ENCODE results near the gene LDHAL6B. TPM values are rescaled to one million over a fixed set of nuclear protein-coding genes. Genes with fewer than 3 reads are reported as not detected.

Gene LDHAL6B
- total and polyA plus RNA-seq, 2 experiments from 2014 or later: not detected

DNA sequence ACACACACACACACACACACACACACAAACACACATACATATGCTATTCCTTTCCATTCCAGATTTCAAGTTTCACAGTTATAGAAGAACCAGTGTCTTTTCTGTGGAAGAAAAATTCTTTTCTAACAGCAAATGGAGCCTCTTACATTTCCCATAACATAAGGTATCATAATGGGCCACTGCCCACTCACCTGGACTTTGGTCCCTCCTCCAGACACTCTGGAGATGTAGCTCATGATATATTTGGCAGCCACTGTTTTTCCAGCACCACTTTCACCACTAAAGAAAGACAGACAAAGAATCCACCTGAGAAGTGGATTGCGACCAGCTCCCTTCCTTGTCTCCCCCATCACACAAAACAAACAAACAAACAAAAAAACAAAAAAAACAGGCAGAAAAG lies 29.8 kb downstream of the LDHAL6B start:
- Histone ChIP-seq H3K79me2 (replicated peaks; ENCODE audit: insufficient read depth) (peaks cover 4% of the 10 kb centered on the region; the same call in 1 of the 2 replicates), H3F3A (replicated peaks; ENCODE audit: low read depth) (no peaks in the 10 kb centered on the region), H3K27me3 (ENCODE audit: insufficient read depth) (no peaks in the 10 kb centered on the region), H3K4me2 (no peak overlapping the region), H3K4me1 (ENCODE audit: insufficient read depth) (peaks cover 18% of the 10 kb centered on the region; the same call in 1 of the 2 replicates), H3K36me3 (ENCODE audit: insufficient read depth) (peaks cover 6% of the 10 kb centered on the region; the same call in 1 of the 2 replicates), H3K27ac (ENCODE audit: low read depth) (no peak overlapping the region), H2AFZ (no peak overlapping the region), H4K20me1 (replicated peaks; ENCODE audit: insufficient read depth) (no peaks in the 10 kb centered on the region), H3K4me3 (no peak overlapping the region), H3K9me2 (ENCODE audit: insufficient read depth) (no peaks in the 10 kb centered on the region)
- Mint-ChIP-seq H3K4me1 (peaks cover 26% of the 10 kb centered on the region), H3K4me3 (no peak overlapping the region), H3K9me3 (no peaks in the 10 kb centered on the region), H3K36me3 (ENCODE audit: low read depth) (peaks cover 7% of the 10 kb centered on the region), H3K27ac (peak overlapping the region; percentile 19; the same call in 1 of the 2 replicates), H3K27me3 (ENCODE audit: insufficient read depth, low read depth, poor library complexity) (peaks cover 4% of the 10 kb centered on the region)
- TF ChIP-seq, protein P1, sequence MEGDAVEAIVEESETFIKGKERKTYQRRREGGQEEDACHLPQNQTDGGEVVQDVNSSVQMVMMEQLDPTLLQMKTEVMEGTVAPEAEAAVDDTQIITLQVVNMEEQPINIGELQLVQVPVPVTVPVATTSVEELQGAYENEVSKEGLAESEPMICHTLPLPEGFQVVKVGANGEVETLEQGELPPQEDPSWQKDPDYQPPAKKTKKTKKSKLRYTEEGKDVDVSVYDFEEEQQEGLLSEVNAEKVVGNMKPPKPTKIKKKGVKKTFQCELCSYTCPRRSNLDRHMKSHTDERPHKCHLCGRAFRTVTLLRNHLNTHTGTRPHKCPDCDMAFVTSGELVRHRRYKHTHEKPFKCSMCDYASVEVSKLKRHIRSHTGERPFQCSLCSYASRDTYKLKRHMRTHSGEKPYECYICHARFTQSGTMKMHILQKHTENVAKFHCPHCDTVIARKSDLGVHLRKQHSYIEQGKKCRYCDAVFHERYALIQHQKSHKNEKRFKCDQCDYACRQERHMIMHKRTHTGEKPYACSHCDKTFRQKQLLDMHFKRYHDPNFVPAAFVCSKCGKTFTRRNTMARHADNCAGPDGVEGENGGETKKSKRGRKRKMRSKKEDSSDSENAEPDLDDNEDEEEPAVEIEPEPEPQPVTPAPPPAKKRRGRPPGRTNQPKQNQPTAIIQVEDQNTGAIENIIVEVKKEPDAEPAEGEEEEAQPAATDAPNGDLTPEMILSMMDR (conservative IDR thresholded peaks at IDR 0.05; ENCODE audit: low read depth in 2 of 2): no peak
- no peak for TF ChIP-seq EZH2phosphoT487 (IDR thresholded peaks at IDR 0.05; ENCODE audit: unreplicated experiment)
- TF ChIP-seq ZNF331 (CRISPR knock-in tag; IDR thresholded peaks at IDR 0.05; ENCODE audit: low read depth): no peak
- no peak for TF ChIP-seq JUNB (IDR thresholded peaks at IDR 0.05; ENCODE audit: unreplicated experiment)
- no peak for TF ChIP-seq STAT1 (IDR thresholded peaks at IDR 0.05; ENCODE audit: unreplicated experiment)
- TF ChIP-seq, protein P2, sequence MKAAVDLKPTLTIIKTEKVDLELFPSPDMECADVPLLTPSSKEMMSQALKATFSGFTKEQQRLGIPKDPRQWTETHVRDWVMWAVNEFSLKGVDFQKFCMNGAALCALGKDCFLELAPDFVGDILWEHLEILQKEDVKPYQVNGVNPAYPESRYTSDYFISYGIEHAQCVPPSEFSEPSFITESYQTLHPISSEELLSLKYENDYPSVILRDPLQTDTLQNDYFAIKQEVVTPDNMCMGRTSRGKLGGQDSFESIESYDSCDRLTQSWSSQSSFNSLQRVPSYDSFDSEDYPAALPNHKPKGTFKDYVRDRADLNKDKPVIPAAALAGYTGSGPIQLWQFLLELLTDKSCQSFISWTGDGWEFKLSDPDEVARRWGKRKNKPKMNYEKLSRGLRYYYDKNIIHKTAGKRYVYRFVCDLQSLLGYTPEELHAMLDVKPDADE (IDR thresholded peaks at IDR 0.05): no peak
- no peak for TF ChIP-seq POLR2AphosphoS5 (IDR thresholded peaks at IDR 0.05; ENCODE audit: low read depth)
- no peak for TF ChIP-seq NANOG (IDR thresholded peaks at IDR 0.05; ENCODE audit: borderline replicate concordance)
- no peak for TF ChIP-seq ZNF114 (CRISPR knock-in tag; IDR thresholded peaks at IDR 0.05)
- TF ChIP-seq CREB1 (CRISPR knock-in tag; IDR thresholded peaks at IDR 0.05; ENCODE audit: low read depth): no peak
- DNase-seq (ENCODE audit: low spot score) (no peak), ATAC-seq (no peak)

DNA sequence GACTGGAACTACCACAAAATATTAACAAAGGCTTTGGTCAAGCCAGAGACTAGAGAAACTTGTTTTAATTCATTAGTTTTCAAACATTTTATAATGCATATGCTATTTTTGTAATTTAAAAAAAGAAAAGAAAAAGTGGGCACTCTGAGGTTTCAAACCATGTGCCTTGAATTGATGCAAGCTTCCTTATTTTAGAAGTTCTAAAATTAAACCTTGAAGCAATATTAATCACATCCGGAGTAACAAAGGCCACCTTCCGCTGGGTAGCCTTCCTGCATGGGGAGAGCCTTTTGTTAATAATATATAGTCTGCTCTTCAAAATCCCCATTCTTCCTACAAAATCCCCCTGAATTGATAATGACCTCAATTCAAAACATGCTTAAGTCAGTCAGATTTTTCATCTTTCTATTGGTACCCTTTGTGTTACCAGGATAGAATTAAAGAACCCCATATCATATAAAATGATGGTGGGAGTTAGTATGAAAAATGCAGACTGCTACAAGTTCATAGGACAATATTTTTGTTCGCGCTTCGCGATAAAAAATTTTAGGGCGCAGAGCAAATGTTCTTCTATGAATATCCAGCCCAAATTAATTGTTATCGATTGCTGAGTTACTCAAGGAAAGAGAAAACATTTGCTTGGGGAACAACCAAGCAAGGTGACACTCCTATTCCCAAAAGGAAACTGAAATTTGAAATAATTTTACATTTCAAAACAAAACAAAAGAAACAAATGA lies 30.6 kb downstream of the LDHAL6B start:
- Histone ChIP-seq H4K20me1 (replicated peaks; ENCODE audit: insufficient read depth) (no peaks in the 10 kb centered on the region), H3K79me2 (replicated peaks; ENCODE audit: insufficient read depth) (peaks cover 4% of the 10 kb centered on the region; the same call in 1 of the 2 replicates), H2AFZ (no peak overlapping the region), H3K4me1 (ENCODE audit: insufficient read depth) (peaks cover 18% of the 10 kb centered on the region; the same call in 1 of the 2 replicates), H3K4me3 (no peak overlapping the region), H3K27ac (ENCODE audit: low read depth) (no peak overlapping the region), H3F3A (replicated peaks; ENCODE audit: low read depth) (no peaks in the 10 kb centered on the region), H3K36me3 (ENCODE audit: insufficient read depth) (peaks cover 1% of the 10 kb centered on the region; the same call in 1 of the 2 replicates), H3K9me2 (ENCODE audit: insufficient read depth) (no peaks in the 10 kb centered on the region), H3K27me3 (ENCODE audit: insufficient read depth) (no peaks in the 10 kb centered on the region), H3K4me2 (peak overlapping the region; percentile 29; the same call in 1 of the 2 replicates)
- no peak overlapping the region; the same call in 1 of the 2 replicates for H3K27ac Mint-ChIP-seq
- peaks cover 3% of the 10 kb centered on the region for H3K36me3 Mint-ChIP-seq (ENCODE audit: low read depth)
- DNase-seq (ENCODE audit: low spot score) (no peak), ATAC-seq (no peak)
- H3K4me3 Mint-ChIP-seq: no peak overlapping the region
- peaks cover 22% of the 10 kb centered on the region for H3K4me1 Mint-ChIP-seq
- no peaks in the 10 kb centered on the region for H3K9me3 Mint-ChIP-seq
- peaks cover 4% of the 10 kb centered on the region for H3K27me3 Mint-ChIP-seq (ENCODE audit: insufficient read depth, low read depth, poor library complexity)
- TF ChIP-seq, protein P2 (IDR thresholded peaks at IDR 0.05): no peak
- TF ChIP-seq EZH2 (IDR thresholded peaks at IDR 0.05; ENCODE audit: low read depth, unreplicated experiment): no peak
- no peak for TF ChIP-seq ZNF114 (CRISPR knock-in tag; IDR thresholded peaks at IDR 0.05)
- TF ChIP-seq ZNF331 (CRISPR knock-in tag; IDR thresholded peaks at IDR 0.05; ENCODE audit: low read depth): no peak
- TF ChIP-seq, protein P1 (conservative IDR thresholded peaks at IDR 0.05; ENCODE audit: low read depth in 2 of 2): no peak
- TF ChIP-seq STAT1 (IDR thresholded peaks at IDR 0.05; ENCODE audit: unreplicated experiment): no peak
- TF ChIP-seq POLR2AphosphoS5 (IDR thresholded peaks at IDR 0.05; ENCODE audit: low read depth): no peak
- no peak for TF ChIP-seq CREB1 (CRISPR knock-in tag; IDR thresholded peaks at IDR 0.05; ENCODE audit: low read depth)
- no peak for TF ChIP-seq JUNB (IDR thresholded peaks at IDR 0.05; ENCODE audit: unreplicated experiment)
- TF ChIP-seq NANOG (IDR thresholded peaks at IDR 0.05; ENCODE audit: borderline replicate concordance): no peak
